Mesenchymal stem cell (in vitro differentiated cells and primary cell): ENCODE results near the gene HSPA12A.

Experiments used
- DNase-seq: peaks from one replicate; pipeline ENCODE4 v3.0.0-alpha.2; 2013
- H2AFZ ChIP-seq: one replicate; pipeline ENCODE4 v1.6.1; 2013; ENCODE audit warnings: low read depth, mild to moderate bottlenecking, control low read depth, inconsistent platforms, low read length, moderate library complexity
- H2AK5ac ChIP-seq: 2 replicates; pipeline ENCODE4 v1.6.1; 2013; ENCODE audit warnings: low read length, moderate library complexity, mild to moderate bottlenecking, inconsistent platforms; ENCODE audit not compliant: severe bottlenecking
- H2BK120ac ChIP-seq: one replicate; pipeline ENCODE4 v1.6.1; 2013; ENCODE audit warnings: low read depth, mild to moderate bottlenecking, inconsistent platforms, low read length, moderate library complexity
- H2BK12ac ChIP-seq, 2 experiments: one replicate each; pipeline ENCODE4 v1.6.1; 2013; ENCODE audit warnings: inconsistent platforms in 2 of 2, low read length in 2 of 2, mild to moderate bottlenecking in 2 of 2, moderate library complexity in 2 of 2, control low read depth in 1 of 2
- H2BK15ac ChIP-seq: one replicate; pipeline ENCODE4 v1.6.1; 2013; ENCODE audit warnings: mild to moderate bottlenecking, low read depth, inconsistent platforms; ENCODE audit not compliant: poor library complexity, severe bottlenecking
- H2BK5ac ChIP-seq: 2 replicates; pipeline ENCODE4 v1.6.1; 2013; ENCODE audit warnings: low read depth, mild to moderate bottlenecking, low read length, control low read depth, inconsistent platforms; ENCODE audit not compliant: poor library complexity, severe bottlenecking
- H3K14ac ChIP-seq, 2 experiments: one replicate each; pipeline ENCODE4 v1.6.1; 2013; ENCODE audit warnings: inconsistent platforms in 2 of 2, low read length in 2 of 2, control low read depth in 1 of 2, mild to moderate bottlenecking in 1 of 2, moderate library complexity in 1 of 2
- H3K18ac ChIP-seq, 2 experiments: one replicate each; pipeline ENCODE4 v1.6.1; 2013; ENCODE audit warnings: inconsistent platforms in 2 of 2, low read length in 2 of 2, control low read depth in 1 of 2, low read depth in 1 of 2, mild to moderate bottlenecking in 1 of 2
- H3K23ac ChIP-seq, 2 experiments: one replicate each; pipeline ENCODE4 v1.6.1; 2013; ENCODE audit warnings: inconsistent platforms in 2 of 2, low read length in 2 of 2, mild to moderate bottlenecking in 2 of 2, moderate library complexity in 2 of 2, control low read depth in 1 of 2
- H3K27ac ChIP-seq: 2 replicates; pipeline ENCODE4 v1.5.1; 2013; ENCODE audit warnings: mild to moderate bottlenecking, moderate library complexity, low read length, control low read depth, inconsistent platforms; ENCODE audit not compliant: poor library complexity, severe bottlenecking
- H3K27me3 ChIP-seq, 2 experiments: 2 replicates each; pipeline versions ENCODE4 v1.6.1 to v1.7.0; 2013; ENCODE audit warnings: low read length in 2 of 2, mild to moderate bottlenecking in 2 of 2, moderate library complexity in 2 of 2, control low read depth in 1 of 2, inconsistent platforms in 1 of 2; ENCODE audit not compliant: control insufficient read depth in 1 of 2, insufficient read depth in 1 of 2
- H3K36me3 ChIP-seq, 2 experiments: 2 replicates each; pipeline versions ENCODE4 v1.6.1 to v1.7.0; 2013; ENCODE audit warnings: low read length in 2 of 2, control low read depth in 1 of 2, inconsistent platforms in 1 of 2, low read depth in 1 of 2, mild to moderate bottlenecking in 1 of 2; ENCODE audit not compliant: insufficient read depth in 2 of 2, control insufficient read depth in 1 of 2
- H3K4ac ChIP-seq, 2 experiments: one replicate each; pipeline ENCODE4 v1.6.1; 2013; ENCODE audit warnings: inconsistent platforms in 2 of 2, low read length in 2 of 2, mild to moderate bottlenecking in 2 of 2, moderate library complexity in 2 of 2, control low read depth in 1 of 2, low read depth in 1 of 2
- H3K4me1 ChIP-seq: 2 replicates; pipeline ENCODE4 v1.6.1; 2013; ENCODE audit warnings: low read depth, low read length, control low read depth; ENCODE audit not compliant: control insufficient read depth, insufficient read depth
- H3K4me2 ChIP-seq: 2 replicates; pipeline ENCODE4 v1.6.1; 2013; ENCODE audit warnings: low read length, mild to moderate bottlenecking, inconsistent platforms; ENCODE audit not compliant: poor library complexity, severe bottlenecking
- H3K4me3 ChIP-seq, 2 experiments: 2 replicates each; pipeline versions ENCODE4 v1.5.1 to v1.7.0; 2013; ENCODE audit warnings: low read length in 2 of 2, mild to moderate bottlenecking in 2 of 2, control low read depth in 1 of 2, low read depth in 1 of 2; ENCODE audit not compliant: insufficient read depth in 1 of 2
- H3K79me1 ChIP-seq: replicated peaks from 2 replicates; pipeline ENCODE4 v1.6.1; 2013; ENCODE audit warnings: mild to moderate bottlenecking, control low read depth, low read length, inconsistent platforms; ENCODE audit not compliant: poor library complexity, severe bottlenecking
- H3K9ac ChIP-seq: 2 replicates; pipeline ENCODE4 v1.7.0; 2013; ENCODE audit warnings: mild to moderate bottlenecking, low read length, moderate library complexity
- H3K9me3 ChIP-seq: 2 replicates; pipeline ENCODE4 v1.7.0; 2013; ENCODE audit warnings: mild to moderate bottlenecking, low read length; ENCODE audit not compliant: control insufficient read depth
- H4K8ac ChIP-seq: one replicate; pipeline ENCODE4 v1.6.1; 2013; ENCODE audit warnings: inconsistent platforms, mild to moderate bottlenecking, low read length, moderate library complexity
- H4K91ac ChIP-seq: one replicate; pipeline ENCODE4 v1.6.1; 2013; ENCODE audit warnings: mild to moderate bottlenecking, low read length, inconsistent platforms
- WGBS: methylation state at CpG from one replicate; pipeline ENCODE4 v1.1.7; 2013; ENCODE audit warnings: mixed read lengths; 5-methylcytosine and 5-hydroxymethylcytosine counted together

Gene HSPA12A

GRCh38 chr10:116668446-116668845 is 73.9 kb downstream of the HSPA12A start:
- no peak for DNase-seq
- no peak overlapping the region for H3K4me3 ChIP-seq
- H3K4me1 ChIP-seq, result peaks cover 15% of the 10 kb centered on the region
- H3K27me3 ChIP-seq, result peaks cover 6 to 41% of the 10 kb centered on the region in 2 experiments
- H4K8ac ChIP-seq, result no peak overlapping the region
- H3K9me3 ChIP-seq, result no peaks in the 10 kb centered on the region
- 100% methylated on average over 1 of the region's 2 CpGs for WGBS
- no peak overlapping the region for H3K9ac ChIP-seq
- no peak overlapping the region for H3K4ac ChIP-seq
- H2BK120ac ChIP-seq, result no peak overlapping the region
- H3K79me1 ChIP-seq, result peaks cover 4% of the 10 kb centered on the region
- no peak overlapping the region for H2BK15ac ChIP-seq
- no peak overlapping the region for H3K14ac ChIP-seq
- no peak overlapping the region for H2BK5ac ChIP-seq
- H3K27ac ChIP-seq, result no peak overlapping the region
- peaks cover 15 to 17% of the 10 kb centered on the region in 2 experiments for H3K36me3 ChIP-seq
- H2AFZ ChIP-seq, result no peak overlapping the region
- H4K91ac ChIP-seq, result no peak overlapping the region
- no peak overlapping the region for H3K18ac ChIP-seq
- no peak overlapping the region for H3K23ac ChIP-seq
- H2BK12ac ChIP-seq, result no peak overlapping the region
- H3K4me2 ChIP-seq, result no peak overlapping the region
- no peak overlapping the region for H2AK5ac ChIP-seq

GRCh38 chr10:116668018-116668417 is 74.3 kb downstream of the HSPA12A start:
- no peak overlapping the region for H4K8ac ChIP-seq
- no peak overlapping the region for H2BK120ac ChIP-seq
- WGBS, result 78% methylated on average over 9 of the region's 9 CpGs
- no peak overlapping the region for H3K9ac ChIP-seq
- H3K4ac ChIP-seq, result no peak overlapping the region
- H3K36me3 ChIP-seq, result peaks cover 11 to 13% of the 10 kb centered on the region in 2 experiments
- H3K4me3 ChIP-seq, result no peak overlapping the region
- no peak overlapping the region for H2BK15ac ChIP-seq
- H3K9me3 ChIP-seq, result no peaks in the 10 kb centered on the region
- H3K18ac ChIP-seq, result no peak overlapping the region
- H2AK5ac ChIP-seq, result no peak overlapping the region
- H3K79me1 ChIP-seq, result peaks cover 2% of the 10 kb centered on the region
- peaks cover 6 to 45% of the 10 kb centered on the region in 2 experiments for H3K27me3 ChIP-seq
- no peak overlapping the region for H4K91ac ChIP-seq
- no peak overlapping the region for H2BK5ac ChIP-seq
- no peak for DNase-seq
- H3K23ac ChIP-seq, result no peak overlapping the region
- H3K4me1 ChIP-seq, result peaks cover 15% of the 10 kb centered on the region
- no peak overlapping the region for H3K14ac ChIP-seq
- H2AFZ ChIP-seq, result no peak overlapping the region
- H3K27ac ChIP-seq, result no peak overlapping the region
- no peak overlapping the region for H3K4me2 ChIP-seq
- no peak overlapping the region for H2BK12ac ChIP-seq

GRCh38 chr10:116667484-116667883 is 74.9 kb downstream of the HSPA12A start:
- Histone ChIP-seq H3K4me3 (no peak overlapping the region), H3K9me3 (no peaks in the 10 kb centered on the region), H2BK15ac (no peak overlapping the region), H3K79me1 (peaks cover 2% of the 10 kb centered on the region), H3K27ac (no peak overlapping the region), H3K14ac (no peak overlapping the region), H2BK120ac (no peak overlapping the region), H2BK5ac (no peak overlapping the region), H3K18ac (no peak overlapping the region), H2AFZ (no peak overlapping the region), H2AK5ac (no peak overlapping the region), H4K8ac (no peak overlapping the region), H3K4me2 (no peak overlapping the region), H3K9ac (no peak overlapping the region), H4K91ac (no peak overlapping the region), H2BK12ac (no peak overlapping the region), H3K36me3 (peaks cover 7 to 11% of the 10 kb centered on the region in 2 experiments), H3K27me3 (peaks cover 6 to 48% of the 10 kb centered on the region in 2 experiments), H3K23ac (no peak overlapping the region), H3K4ac (no peak overlapping the region), H3K4me1 (peaks cover 15% of the 10 kb centered on the region)
- no peak for DNase-seq
- 93% methylated on average over 3 of the region's 3 CpGs for WGBS

DNA sequence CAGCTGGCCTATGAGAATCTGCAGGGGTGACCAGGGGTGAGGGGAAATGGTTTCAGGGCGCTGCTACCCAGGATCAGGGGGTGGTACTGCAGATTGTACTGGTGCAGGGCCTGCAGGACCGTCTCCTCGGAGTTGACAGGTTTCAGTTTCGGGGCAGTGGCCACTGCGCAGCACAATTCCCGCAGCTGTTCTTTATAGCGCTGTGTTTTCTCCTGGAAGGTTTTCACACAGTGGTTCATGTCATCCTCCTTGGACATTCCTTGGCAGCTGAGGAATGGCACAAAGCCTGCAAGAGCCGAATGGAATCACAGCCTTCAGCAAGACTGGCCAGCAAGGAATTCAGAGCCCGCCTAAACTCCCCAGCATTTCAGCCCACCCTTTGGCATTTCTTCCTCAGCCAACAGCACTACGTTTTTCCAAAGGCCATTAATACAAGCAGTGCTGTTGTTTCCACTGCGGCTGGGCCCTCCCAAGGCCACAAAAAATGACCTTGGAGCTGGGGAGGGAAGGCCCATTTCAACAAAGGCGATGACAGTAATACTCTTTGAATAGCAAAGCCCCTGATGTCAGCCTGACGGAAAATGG is 76.7 kb downstream of the HSPA12A start:
- peaks cover 13% of the 10 kb centered on the region for H3K4me1 ChIP-seq
- H3K79me1 ChIP-seq, result no peaks in the 10 kb centered on the region
- DNase-seq, result no peak
- H4K8ac ChIP-seq, result no peak overlapping the region
- peaks cover 9 to 48% of the 10 kb centered on the region in 2 experiments for H3K27me3 ChIP-seq
- no peak overlapping the region for H2BK120ac ChIP-seq
- no peak overlapping the region for H3K4ac ChIP-seq
- no peak overlapping the region for H2BK5ac ChIP-seq
- H3K9ac ChIP-seq, result peak overlapping the region; percentile 63
- H3K36me3 ChIP-seq, result peaks cover 0 to 3% of the 10 kb centered on the region in 2 experiments
- no peak overlapping the region for H3K27ac ChIP-seq
- H4K91ac ChIP-seq, result no peak overlapping the region
- no peak overlapping the region for H2BK15ac ChIP-seq
- peak overlapping the region in 1 of 2 experiments; percentile 74 for H3K4me3 ChIP-seq
- no peak overlapping the region for H2AFZ ChIP-seq
- H3K23ac ChIP-seq, result no peak overlapping the region
- no peak overlapping the region for H3K4me2 ChIP-seq
- WGBS, result 87% methylated on average over 13 of the region's 13 CpGs
- H2BK12ac ChIP-seq, result no peak overlapping the region
- H3K18ac ChIP-seq, result no peak overlapping the region
- H3K14ac ChIP-seq, result no peak overlapping the region
- no peak overlapping the region for H2AK5ac ChIP-seq
- no peaks in the 10 kb centered on the region for H3K9me3 ChIP-seq
